Muscle layer of duodenum (tissue), 2 donors: ENCODE data around the gene ATP1A4.
"Not testable (repeated sequence)": the region's sequence is repeated elsewhere in the genome, so short reads cannot be mapped to it uniquely, and the experiment has no call there.

Experiments used
- H3K27ac ChIP-seq: one replicate; pipeline ENCODE4 v1.7.0; 2013; ENCODE audit warnings: mild to moderate bottlenecking, low read length
- H3K27me3 ChIP-seq: one replicate; pipeline ENCODE4 v1.7.0; 2013; ENCODE audit warnings: low read depth, mild to moderate bottlenecking, control low read depth, low read length
- H3K36me3 ChIP-seq, 2 donors: one replicate each; pipeline ENCODE4 v1.7.0; 2013; ENCODE audit warnings: low read length in 2 of 2, control low read depth in 1 of 2, mild to moderate bottlenecking in 1 of 2; ENCODE audit not compliant: insufficient read depth in 2 of 2, control insufficient read depth in 1 of 2
- H3K4me1 ChIP-seq, 2 donors: one replicate each; pipeline ENCODE4 v1.7.0; 2013; ENCODE audit warnings: low read length in 2 of 2, mild to moderate bottlenecking in 2 of 2, control low read depth in 1 of 2, moderate library complexity in 1 of 2; ENCODE audit not compliant: insufficient read depth in 2 of 2, control insufficient read depth in 1 of 2
- H3K4me3 ChIP-seq, 2 donors: one replicate each; pipeline ENCODE4 v1.7.0; 2013; ENCODE audit warnings: low read length in 2 of 2, low read depth in 1 of 2, mild to moderate bottlenecking in 1 of 2
- H3K9me3 ChIP-seq, 2 donors: one replicate each; pipeline ENCODE4 v1.7.0; 2013; ENCODE audit warnings: low read length in 2 of 2, control low read depth in 1 of 2, mild to moderate bottlenecking in 1 of 2; ENCODE audit not compliant: control insufficient read depth in 1 of 2
- donor health status: healthy.

The ATP1A4 gene

DNA sequence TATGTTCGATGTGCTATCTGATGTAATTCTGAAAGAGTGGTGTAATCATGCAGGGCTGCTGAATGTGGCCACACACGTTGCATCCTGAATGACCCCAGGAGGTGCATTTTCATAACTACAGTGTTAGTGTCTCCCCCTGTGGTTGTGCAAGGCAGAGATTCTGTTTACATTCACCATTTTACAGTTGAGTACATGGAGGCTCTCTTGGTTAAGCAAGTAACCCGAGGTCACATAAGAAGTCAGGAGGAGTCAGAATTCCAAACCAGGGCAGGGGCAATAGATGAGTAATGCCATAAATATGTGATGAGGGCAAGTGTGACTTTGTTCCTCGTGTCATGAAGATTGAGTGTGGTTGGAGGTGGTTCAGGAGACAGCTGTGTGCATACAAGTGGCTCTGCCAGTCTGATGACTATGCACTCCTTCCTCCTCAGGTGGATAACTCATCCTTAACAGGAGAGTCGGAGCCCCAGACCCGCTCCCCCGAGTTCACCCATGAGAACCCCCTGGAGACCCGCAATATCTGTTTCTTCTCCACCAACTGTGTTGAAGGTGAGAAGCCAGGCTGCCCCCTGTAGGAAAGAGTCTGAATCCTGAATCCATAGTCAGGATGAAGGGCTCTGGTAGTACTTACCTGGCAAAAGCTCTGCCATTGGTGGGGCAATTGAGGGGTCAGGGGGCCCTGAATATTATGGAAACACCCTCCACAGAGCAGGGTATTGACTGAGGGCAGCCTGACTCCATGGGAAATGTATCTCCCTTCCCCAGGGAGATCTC, 26.5 kb upstream of the ATP1A4 start:
- no peak overlapping the region for H3K27ac ChIP-seq
- no peak overlapping the region for H3K4me3 ChIP-seq

GRCh38 chr1:160125746-160126145, 25.7 kb upstream of the ATP1A4 start:
- Histone ChIP-seq H3K4me3 (no peak overlapping the region), H3K4me1 (peaks cover 0 to 27% of the 10 kb centered on the region in 2 donors), H3K9me3 (no peaks in the 10 kb centered on the region), H3K36me3 (peaks cover 0 to 40% of the 10 kb centered on the region in 2 donors), H3K27me3 (no peaks in the 10 kb centered on the region), H3K27ac (no peak overlapping the region)

More for the DNA sequence above, 26.5 kb upstream of the ATP1A4 start:
- Histone ChIP-seq H3K4me1 (peaks cover 0 to 27% of the 10 kb centered on the region in 2 donors), H3K36me3 (peaks cover 0 to 35% of the 10 kb centered on the region in 2 donors), H3K27me3 (no peaks in the 10 kb centered on the region), H3K9me3 (no peaks in the 10 kb centered on the region)

DNA sequence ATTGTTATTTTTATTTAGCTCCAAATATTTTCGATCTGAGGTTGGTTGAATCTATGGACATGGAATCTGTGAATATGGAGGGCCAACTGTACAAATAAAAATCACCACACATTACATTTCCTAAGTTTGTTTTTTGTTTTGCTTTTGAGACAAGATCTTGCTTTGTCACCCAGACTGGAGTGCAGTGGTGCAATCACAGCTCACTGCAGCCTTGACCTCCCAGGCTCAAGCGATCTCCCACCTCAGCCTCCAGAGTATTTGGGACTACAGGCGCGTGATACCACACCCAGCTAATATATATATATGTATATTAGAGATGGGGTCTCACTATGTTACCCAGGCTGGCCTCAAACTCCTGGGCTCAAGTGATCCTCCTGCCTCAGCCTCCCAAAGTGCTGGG, 25.1 kb upstream of the ATP1A4 start:
- not testable (repeated sequence) for H3K27me3 ChIP-seq, H3K27ac ChIP-seq, H3K9me3 ChIP-seq, H3K4me3 ChIP-seq
- Histone ChIP-seq H3K4me1 (peaks cover 0 to 27% of the 10 kb centered on the region in 2 donors), H3K36me3 (peaks cover 0 to 37% of the 10 kb centered on the region in 2 donors)

DNA sequence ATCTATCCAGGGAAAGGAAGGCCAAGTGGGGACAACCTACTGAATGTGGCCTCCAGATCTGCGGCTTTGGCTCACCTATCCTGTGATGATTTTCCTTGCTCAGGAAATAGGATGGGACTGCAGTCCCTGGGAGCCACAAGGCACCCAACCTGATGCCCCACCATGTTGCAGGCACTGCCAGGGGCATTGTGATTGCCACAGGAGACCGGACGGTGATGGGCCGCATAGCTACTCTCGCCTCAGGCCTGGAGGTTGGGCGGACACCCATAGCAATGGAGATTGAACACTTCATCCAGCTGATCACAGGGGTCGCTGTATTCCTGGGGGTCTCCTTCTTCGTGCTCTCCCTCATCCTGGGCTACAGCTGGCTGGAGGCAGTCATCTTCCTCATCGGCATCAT, 24.0 kb upstream of the ATP1A4 start:
- H3K27ac ChIP-seq = no peak overlapping the region
- peaks cover 0 to 33% of the 10 kb centered on the region in 2 donors for H3K36me3 ChIP-seq
- H3K27me3 ChIP-seq = no peaks in the 10 kb centered on the region
- H3K4me3 ChIP-seq = no peak overlapping the region
- H3K4me1 ChIP-seq = peaks cover 0 to 27% of the 10 kb centered on the region in 2 donors
- H3K9me3 ChIP-seq = no peaks in the 10 kb centered on the region

DNA sequence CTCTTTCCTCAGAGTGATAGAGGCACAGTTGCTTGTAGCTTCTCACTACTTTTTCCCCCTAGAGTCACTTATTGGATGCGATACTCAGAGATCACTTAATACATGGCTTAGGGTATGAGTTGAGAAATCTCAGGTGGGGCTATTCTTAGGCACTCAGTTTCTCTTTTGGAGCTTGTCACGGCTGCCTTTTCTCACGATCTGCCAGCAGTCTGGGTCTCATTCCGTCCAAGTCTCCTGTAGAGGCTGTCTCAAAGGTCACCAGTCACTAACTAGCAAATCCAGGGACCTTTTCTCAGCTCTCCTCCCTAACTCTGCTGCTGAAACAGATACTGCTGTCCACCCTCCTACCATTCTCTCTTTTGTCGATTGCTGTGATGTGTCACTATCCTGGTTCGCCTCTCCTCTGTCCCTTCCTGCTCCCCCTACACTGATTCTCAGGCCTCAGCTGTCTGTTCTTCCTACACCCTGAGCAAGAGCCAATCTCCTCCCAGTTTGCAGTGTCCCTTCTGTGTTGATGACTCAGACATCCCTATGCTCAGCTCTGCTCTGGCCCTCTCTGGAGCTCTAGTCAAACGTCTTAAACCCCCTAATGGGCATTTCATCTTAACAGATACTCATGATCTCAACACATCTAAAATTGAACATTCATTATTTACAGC, 23.4 kb upstream of the ATP1A4 start:
- Histone ChIP-seq H3K4me3 (no peak overlapping the region), H3K27ac (no peak overlapping the region), H3K27me3 (no peaks in the 10 kb centered on the region), H3K4me1 (peaks cover 0 to 27% of the 10 kb centered on the region in 2 donors), H3K36me3 (peaks cover 0 to 34% of the 10 kb centered on the region in 2 donors), H3K9me3 (no peaks in the 10 kb centered on the region)

GRCh38 chr1:160128636-160129035, 22.8 kb upstream of the ATP1A4 start:
- no peaks in the 10 kb centered on the region for H3K27me3 ChIP-seq
- peaks cover 0 to 41% of the 10 kb centered on the region in 2 donors for H3K36me3 ChIP-seq
- H3K27ac ChIP-seq = no peak overlapping the region
- H3K4me3 ChIP-seq = no peak overlapping the region
- peaks cover 0 to 27% of the 10 kb centered on the region in 2 donors for H3K4me1 ChIP-seq
- no peaks in the 10 kb centered on the region for H3K9me3 ChIP-seq

DNA sequence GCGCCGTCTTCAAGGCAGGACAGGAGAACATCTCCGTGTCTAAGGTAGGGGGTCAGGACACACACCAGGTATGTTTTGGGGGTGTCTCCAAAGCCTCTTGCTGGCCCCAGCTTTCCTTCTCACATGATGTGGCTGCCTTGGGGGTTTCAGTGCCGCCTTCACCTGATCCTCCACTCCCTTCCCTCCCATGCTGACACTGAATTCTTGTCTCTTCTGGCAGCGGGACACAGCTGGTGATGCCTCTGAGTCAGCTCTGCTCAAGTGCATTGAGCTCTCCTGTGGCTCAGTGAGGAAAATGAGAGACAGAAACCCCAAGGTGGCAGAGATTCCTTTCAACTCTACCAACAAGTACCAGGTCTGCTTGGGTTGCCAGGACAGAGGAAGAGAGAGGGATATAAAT, 22.4 kb upstream of the ATP1A4 start:
- no peak overlapping the region for H3K4me3 ChIP-seq
- peaks cover 0 to 23% of the 10 kb centered on the region in 2 donors for H3K4me1 ChIP-seq
- no peaks in the 10 kb centered on the region for H3K9me3 ChIP-seq
- peaks cover 0 to 44% of the 10 kb centered on the region in 2 donors for H3K36me3 ChIP-seq
- no peaks in the 10 kb centered on the region for H3K27me3 ChIP-seq
- H3K27ac ChIP-seq = no peak overlapping the region

DNA sequence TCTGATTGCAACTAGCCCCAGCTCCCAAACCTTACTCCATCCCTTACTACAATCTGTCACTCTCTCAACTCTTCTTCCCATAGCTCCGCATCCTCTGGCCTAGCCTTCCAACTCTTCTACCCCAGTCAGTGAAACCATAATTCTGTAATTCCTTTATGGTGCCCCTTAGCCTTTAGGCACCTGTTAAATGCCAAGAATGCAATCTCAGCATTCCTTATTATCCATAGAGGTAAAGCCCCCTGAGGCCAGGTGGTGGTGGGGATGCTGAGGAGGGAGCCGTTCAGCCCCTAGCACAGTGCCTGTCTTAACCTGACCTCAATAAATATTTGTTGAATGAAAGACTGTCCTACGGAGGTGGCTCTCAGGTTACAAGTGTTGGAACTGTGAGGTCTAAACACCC, 21.8 kb upstream of the ATP1A4 start:
- Histone ChIP-seq H3K9me3 (no peaks in the 10 kb centered on the region), H3K4me3 (no peak overlapping the region), H3K27ac (no peak overlapping the region), H3K36me3 (peaks cover 5 to 49% of the 10 kb centered on the region in 2 donors), H3K27me3 (no peaks in the 10 kb centered on the region), H3K4me1 (peaks cover 0 to 18% of the 10 kb centered on the region in 2 donors)

GRCh38 chr1:160129966-160130365, 21.4 kb upstream of the ATP1A4 start:
- no peak overlapping the region for H3K27ac ChIP-seq
- no peaks in the 10 kb centered on the region for H3K9me3 ChIP-seq
- H3K36me3 ChIP-seq = peaks cover 8 to 53% of the 10 kb centered on the region in 2 donors
- peaks cover 0 to 14% of the 10 kb centered on the region in 2 donors for H3K4me1 ChIP-seq
- no peak overlapping the region for H3K4me3 ChIP-seq
- no peaks in the 10 kb centered on the region for H3K27me3 ChIP-seq

DNA sequence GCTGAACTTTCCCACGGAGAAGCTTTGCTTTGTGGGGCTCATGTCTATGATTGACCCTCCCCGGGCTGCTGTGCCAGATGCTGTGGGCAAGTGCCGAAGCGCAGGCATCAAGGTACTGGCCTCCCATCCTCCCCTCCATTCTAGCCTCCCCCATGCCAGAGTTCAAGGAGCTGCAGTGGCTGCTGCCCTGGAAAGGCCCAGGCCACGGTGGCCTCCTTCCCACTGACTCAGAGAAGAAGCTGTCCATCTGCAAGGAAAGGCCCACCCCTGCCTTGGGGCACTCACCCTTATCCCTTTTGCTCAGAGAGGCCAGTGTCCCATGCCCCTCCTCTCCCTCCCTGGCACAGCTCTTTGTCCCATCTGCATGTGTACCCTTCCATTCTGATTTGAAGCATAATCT, 20.9 kb upstream of the ATP1A4 start:
- Histone ChIP-seq H3K4me3 (no peak overlapping the region), H3K9me3 (no peaks in the 10 kb centered on the region), H3K27ac (no peak overlapping the region), H3K4me1 (peaks cover 0 to 13% of the 10 kb centered on the region in 2 donors), H3K36me3 (peaks cover 8 to 57% of the 10 kb centered on the region in 2 donors), H3K27me3 (no peaks in the 10 kb centered on the region)

DNA sequence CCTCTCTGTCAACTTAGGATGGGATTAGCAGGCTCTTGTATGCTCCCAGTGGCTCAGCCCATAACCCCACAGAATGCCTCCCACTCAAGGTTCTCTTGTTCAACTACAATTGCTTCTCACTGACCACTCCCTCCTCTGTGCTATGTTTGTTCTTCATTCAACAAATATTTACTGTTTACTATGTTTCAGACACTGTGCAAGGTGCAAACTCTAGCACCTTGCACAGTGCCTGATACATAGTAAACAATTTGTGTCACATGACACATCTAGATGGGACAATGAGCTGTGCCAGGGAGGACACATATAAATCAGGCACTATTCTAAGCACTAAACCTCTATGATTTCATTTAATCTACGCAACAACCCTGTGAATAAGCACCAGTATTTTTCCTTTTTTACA, 20.5 kb upstream of the ATP1A4 start:
- Histone ChIP-seq H3K9me3 (no peaks in the 10 kb centered on the region), H3K27ac (no peak overlapping the region), H3K27me3 (no peaks in the 10 kb centered on the region), H3K4me3 (no peak overlapping the region), H3K36me3 (peaks cover 8 to 56% of the 10 kb centered on the region in 2 donors), H3K4me1 (peaks cover 0 to 13% of the 10 kb centered on the region in 2 donors)
